Measurements from ENCODE around the gene SPINT2.

Gene SPINT2

GRCh38 chr19:38267761-38268483 is 3.5 kb downstream of the SPINT2 start:
- DNase-seq (ENCODE audit: low read depth in 2 of 2) = no peak

DNA sequence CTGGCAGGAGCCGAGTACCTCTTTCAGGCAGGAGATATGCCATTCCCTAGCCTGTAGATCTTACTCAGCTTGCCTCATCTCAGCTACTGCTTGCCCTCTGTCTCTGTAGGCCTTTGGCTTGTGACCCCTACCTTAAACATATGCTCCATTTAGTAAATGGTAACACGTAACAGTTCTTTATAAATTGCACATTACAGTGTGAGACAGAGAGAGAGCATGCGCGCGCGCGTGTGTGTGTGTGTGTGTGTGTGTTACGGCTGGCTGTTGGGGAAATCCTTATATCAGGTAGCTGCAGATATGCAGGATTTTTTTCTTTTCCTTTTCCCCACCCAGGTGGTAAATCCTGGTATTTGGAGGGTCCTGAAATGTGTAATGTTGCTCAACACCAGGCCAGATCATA is 4.2 kb downstream of the SPINT2 start:
- DNase-seq (ENCODE audit: low read depth in 2 of 2) = no peak

DNA sequence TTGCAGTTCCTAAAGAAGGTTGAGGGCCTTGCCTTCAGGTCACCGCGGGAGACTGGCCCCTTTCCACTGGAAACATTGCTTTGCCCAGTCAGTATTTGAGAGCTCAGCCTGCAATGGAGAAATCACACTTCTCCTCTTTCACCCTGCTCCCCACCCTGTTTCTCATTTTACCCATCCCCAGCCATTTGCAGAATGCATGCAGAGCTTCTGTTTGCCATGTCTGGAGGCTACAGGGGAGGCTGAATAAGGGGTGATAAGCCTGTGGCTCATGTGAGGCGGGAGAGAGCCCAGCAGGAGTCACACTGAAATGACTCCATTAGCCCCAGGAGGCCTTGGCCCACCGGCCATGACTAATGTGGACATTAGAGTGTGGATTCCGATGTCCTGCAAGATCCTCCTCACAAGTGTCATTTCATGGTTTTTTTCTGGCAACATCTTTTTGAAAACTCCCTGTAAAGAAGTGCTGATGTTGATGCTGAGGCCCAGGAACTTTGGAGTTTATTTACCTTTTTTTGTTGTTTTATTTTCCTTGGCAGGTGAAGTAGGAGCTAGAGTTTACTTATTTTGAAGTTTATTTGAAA is 6.3 kb downstream of the SPINT2 start:
- no peak for DNase-seq (ENCODE audit: low read depth in 2 of 2)

- DNase-seq (ENCODE audit: low read depth in 2 of 2) = no peak
These were observed 9.1 kb downstream of the SPINT2 start for GRCh38 chr19:38273499-38273898.

- no peak for DNase-seq (ENCODE audit: low read depth in 2 of 2)
These were observed 10.4 kb downstream of the SPINT2 start for GRCh38 chr19:38274739-38275138.

DNA sequence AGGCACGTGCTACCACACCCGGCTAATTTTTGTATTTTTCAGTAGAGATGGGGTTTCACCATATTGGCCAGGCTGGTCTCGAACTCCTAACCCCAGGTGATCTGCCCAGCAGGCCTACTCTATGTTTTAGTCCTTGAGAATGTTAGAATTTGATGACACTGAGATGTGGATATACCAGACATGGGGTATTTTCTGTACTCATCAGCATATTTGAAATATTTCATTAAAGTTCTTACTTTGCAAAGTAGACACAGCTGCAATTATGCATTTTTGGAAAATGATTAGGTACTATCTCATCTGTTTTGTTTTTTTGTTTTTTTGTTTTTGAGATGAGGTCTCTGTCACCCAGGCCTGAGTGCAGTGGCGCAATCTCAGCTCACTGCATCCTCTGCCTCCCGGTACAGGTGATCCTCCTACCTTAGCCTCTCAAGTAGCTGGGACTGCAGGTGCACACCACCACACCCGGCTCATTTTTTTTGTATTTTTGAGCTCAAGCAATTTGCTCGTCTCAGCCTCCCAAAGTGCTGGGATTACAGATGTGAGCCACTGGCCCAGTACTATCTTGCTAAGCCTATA is 12.7 kb downstream of the SPINT2 start:
- DNase-seq (ENCODE audit: low read depth in 2 of 2) = no peak

- no peak for DNase-seq (ENCODE audit: low read depth in 2 of 2)
These were observed 13.2 kb downstream of the SPINT2 start for GRCh38 chr19:38277549-38277948.

- DNase-seq (ENCODE audit: low read depth in 2 of 2) = no peak
These were observed 13.8 kb downstream of the SPINT2 start for GRCh38 chr19:38277969-38278680.

DNA sequence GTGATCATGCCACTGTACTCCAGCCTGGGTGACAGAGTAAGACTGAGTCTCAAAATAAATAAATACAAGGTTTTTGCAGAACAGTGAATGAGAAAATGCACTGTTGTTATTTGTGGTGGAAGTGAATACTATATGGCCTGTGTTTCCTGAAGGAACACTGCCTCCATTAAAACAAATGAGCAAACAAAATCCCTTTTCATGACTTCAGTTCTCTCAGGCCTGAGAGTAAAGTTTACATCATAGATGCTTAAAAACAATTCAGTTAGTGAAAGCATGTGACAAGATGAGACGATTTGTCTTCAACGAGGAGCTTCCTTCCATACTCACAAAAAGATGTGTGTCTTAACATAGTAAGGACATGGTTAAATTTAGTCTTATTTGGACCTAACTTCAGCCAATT is 14.4 kb downstream of the SPINT2 start:
- DNase-seq (ENCODE audit: low read depth in 2 of 2) = no peak

- no peak for DNase-seq (ENCODE audit: low read depth in 2 of 2)
These were observed 15.9 kb downstream of the SPINT2 start for GRCh38 chr19:38280030-38280921.

DNA sequence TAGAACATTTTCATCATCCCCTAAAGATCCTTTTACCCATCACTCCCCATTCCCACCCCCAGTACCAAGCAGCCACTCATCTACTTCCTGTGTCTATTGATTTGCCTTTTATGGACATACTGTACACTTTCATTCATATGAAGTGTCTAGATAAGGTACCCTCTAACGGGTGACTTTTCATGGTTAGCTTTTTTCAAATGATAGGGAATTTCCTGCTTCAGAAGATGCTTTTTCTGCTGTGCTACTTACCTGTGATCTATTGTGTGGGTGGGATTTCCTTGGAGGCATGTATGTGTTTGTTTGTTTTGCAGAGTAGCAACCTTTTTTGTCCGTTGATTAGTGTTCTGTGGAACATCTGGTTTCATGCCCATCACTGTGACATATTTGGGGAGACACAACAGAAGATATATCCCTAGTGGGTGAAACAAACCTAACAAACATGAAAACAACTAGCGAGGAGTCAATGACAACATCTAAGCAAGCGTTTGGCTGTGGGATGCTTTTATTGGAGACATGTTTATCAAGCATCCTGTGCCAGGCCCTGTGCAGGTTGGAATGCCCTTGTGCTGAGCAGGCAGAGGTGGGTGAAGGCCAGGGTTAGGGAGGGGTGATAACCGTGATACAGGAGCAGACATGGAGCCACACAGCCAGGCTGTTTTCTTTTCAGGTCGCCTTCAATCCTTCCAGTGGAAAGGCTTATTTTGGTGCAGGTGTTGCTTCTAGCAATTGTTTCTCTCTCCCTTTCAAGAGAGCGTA is 17.6 kb downstream of the SPINT2 start:
- no peak for DNase-seq (ENCODE audit: low read depth in 2 of 2)

- DNase-seq (ENCODE audit: low read depth in 2 of 2) = no peak
These were observed 18.9 kb downstream of the SPINT2 start for GRCh38 chr19:38283271-38283670.

- DNase-seq (ENCODE audit: low read depth in 2 of 2) = no peak
These were observed 20.0 kb downstream of the SPINT2 start for GRCh38 chr19:38284422-38284821.

DNA sequence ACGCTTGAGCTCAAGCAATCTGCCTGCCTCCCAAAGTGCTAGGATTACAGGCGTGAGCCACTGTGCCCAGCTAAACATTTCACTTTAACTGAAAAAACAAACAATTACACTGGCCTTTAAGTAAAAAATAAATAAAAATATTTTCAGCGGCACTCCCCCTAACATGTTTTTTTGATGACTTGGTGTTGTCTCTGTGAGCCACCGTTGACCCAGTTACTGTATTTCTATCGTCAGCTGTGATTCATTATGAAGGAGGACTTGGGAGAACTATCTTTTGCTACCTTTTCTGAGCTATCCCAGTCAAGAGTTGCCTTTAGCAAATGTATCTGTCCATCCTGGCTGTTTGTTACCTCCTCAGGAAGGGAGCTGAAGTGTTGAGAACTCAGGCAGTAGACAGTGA is 21.2 kb downstream of the SPINT2 start:
- no peak for DNase-seq (ENCODE audit: low read depth in 2 of 2)

- DNase-seq (ENCODE audit: low read depth in 2 of 2) = no peak
These were observed 23.2 kb downstream of the SPINT2 start for GRCh38 chr19:38287604-38288003.

DNA sequence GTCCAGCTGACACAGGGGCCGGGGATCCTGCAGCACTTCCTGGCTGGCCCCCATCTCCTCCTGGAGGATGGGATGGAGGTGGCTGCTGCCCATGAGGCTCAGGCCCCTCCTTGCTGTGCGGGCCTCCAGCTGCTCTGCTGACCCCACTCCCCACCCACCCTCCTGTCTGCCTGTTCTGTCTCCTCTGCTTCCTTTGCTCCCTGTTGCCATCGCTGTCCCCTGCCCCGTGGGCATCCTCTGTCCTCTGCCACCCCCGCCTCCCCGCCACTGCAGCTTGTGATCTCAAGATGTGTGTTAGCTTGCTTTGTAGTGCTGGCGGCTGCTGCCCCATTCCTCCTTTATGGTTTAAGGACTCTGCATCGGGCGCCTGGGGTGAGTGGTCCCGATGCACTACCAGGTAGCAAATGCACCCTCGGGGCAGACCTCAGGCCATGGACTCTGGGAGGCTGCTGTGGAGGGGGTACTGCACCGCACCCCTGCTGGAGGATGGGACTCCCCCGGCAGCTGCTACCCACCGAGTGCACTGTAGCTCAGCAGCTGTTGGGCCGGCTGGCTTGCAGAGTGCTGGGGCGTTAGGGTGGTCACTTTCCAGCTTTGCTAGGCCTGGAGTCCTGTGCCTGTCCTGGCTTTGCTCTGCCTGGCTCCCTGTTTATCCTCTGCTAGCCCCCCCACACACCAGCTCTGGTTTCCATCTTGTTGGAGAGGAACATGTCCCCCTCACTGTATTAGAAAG is 23.9 kb downstream of the SPINT2 start:
- no peak for DNase-seq (ENCODE audit: low read depth in 2 of 2)

DNA sequence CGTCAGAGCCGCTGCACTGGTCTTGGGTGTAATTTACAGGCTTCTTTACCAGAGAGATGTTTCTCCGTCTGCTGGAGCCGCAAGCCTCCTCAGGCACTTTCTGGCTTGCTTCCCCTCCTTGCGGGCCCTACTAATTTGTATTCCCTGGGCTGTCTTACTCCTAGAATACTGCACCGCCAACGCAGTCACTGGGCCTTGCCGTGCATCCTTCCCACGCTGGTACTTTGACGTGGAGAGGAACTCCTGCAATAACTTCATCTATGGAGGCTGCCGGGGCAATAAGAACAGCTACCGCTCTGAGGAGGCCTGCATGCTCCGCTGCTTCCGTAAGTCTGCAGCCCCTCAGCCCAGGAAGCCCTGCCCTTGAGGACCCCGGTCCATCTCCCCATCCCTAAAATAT is 25.6 kb downstream of the SPINT2 start:
- no peak for DNase-seq (ENCODE audit: low read depth in 2 of 2)

- no peak for DNase-seq (ENCODE audit: low read depth in 2 of 2)
These were observed 26.3 kb downstream of the SPINT2 start for GRCh38 chr19:38290631-38291147.

DNA sequence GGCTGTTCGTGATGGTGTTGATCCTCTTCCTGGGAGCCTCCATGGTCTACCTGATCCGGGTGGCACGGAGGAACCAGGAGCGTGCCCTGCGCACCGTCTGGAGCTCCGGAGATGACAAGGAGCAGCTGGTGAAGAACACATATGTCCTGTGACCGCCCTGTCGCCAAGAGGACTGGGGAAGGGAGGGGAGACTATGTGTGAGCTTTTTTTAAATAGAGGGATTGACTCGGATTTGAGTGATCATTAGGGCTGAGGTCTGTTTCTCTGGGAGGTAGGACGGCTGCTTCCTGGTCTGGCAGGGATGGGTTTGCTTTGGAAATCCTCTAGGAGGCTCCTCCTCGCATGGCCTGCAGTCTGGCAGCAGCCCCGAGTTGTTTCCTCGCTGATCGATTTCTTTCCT is 27.5 kb downstream of the SPINT2 start:
- no peak for DNase-seq (ENCODE audit: low read depth in 2 of 2)

- DNase-seq (ENCODE audit: low read depth in 2 of 2) = no peak
These were observed 28.9 kb downstream of the SPINT2 start for GRCh38 chr19:38293281-38293680.
